NB4 (cell line): ENCODE data around the gene LDHD.
"Not testable (repeated sequence)": the region's sequence is repeated elsewhere in the genome, so short reads cannot be mapped to it uniquely, and the experiment has no call there.

Experiments
- CTCF ChIP-seq: IDR thresholded peaks from one replicate; pipeline ENCODE4 v1.5.1; 2012; ENCODE audit warnings: low read depth, low read length
- MYC ChIP-seq: IDR thresholded peaks from 2 replicates; pipeline ENCODE4 v1.6.1; 2011; ENCODE audit warnings: low read depth, low read length
- POLR2A ChIP-seq: IDR thresholded peaks from 2 replicates; pipeline ENCODE4 v1.6.1; 2011; ENCODE audit warnings: mild to moderate bottlenecking; ENCODE audit not compliant: insufficient read length; ENCODE audit errors: extremely low read depth

- TF ChIP-seq POLR2A, CTCF, MYC: not testable (repeated sequence)
Observed at GRCh38 chr16:75090899-75091298, 25.7 kb downstream of the LDHD start.
